GM12878 (cell line): ENCODE measurements around the gene TBXAS1. TPM values are rescaled to one million over a fixed set of nuclear protein-coding genes. Genes with fewer than 3 reads are reported as not detected.

Experiments
- ATAC-seq: fragments of 200-7000 bp; cut with Tn5 transposase; 3 replicates; pipeline ENCODE4 v1.9.1; 2020; ENCODE audit warnings: mild to moderate bottlenecking, moderate library complexity
- BruUV-seq: library from RNA; stranded (reverse); fragments of 400-500 nt; replicated peaks from 2 replicates; lab custom pipeline; 2021; lab: Mats Ljungman, UMichigan
- CTCF ChIA-PET: fragments of 300-600 bp; sonication (Branson Sonifier 250); formaldehyde crosslinking; extraction: SDS; loops from one replicate; lab custom pipeline; 2021; ENCODE audit warnings: inconsistent platforms; lab: Yijun Ruan, JAX
- POLR2A ChIA-PET: fragments of 350-600 bp; formaldehyde crosslinking; extraction: SDS; loops from one replicate; lab custom pipeline; 2021; ENCODE audit warnings: inconsistent platforms; lab: Charles Lee
- RAD21 ChIA-PET: fragments of 300-600 bp; sonication (Branson Sonifier 250); formaldehyde crosslinking; loops from one replicate; lab custom pipeline; 2023; ENCODE audit warnings: antibody characterized with exemption; ENCODE audit not compliant: unreplicated experiment; lab: Charles Lee
- SMC1A ChIA-PET: fragments of 300-600 bp; sonication (Branson Sonifier 250); formaldehyde crosslinking; loops from one replicate; lab custom pipeline; 2023; ENCODE audit not compliant: unreplicated experiment, uncharacterized antibody; lab: Charles Lee
- DNase-seq: peaks from one replicate; pipeline ENCODE4 v3.0.0-alpha.2; 2011; ENCODE audit warnings: low read depth, low spot score
- FAIRE-seq: peaks from 3 replicates; lab custom pipeline; 2011; peaks lifted over from hg19 to GRCh38; lab: Jason Lieb, UNC
- H2AFZ ChIP-seq: 2 replicates; pipeline ENCODE4 v1.6.0; 2011; ENCODE audit warnings: low read depth, low read length, control low read depth; ENCODE audit not compliant: control insufficient read depth
- H3K27ac ChIP-seq: 2 replicates; pipeline ENCODE4 v1.5.1; 2011; ENCODE audit warnings: control low read depth; ENCODE audit not compliant: control insufficient read depth, insufficient read depth
- H3K27me3 ChIP-seq, 2 experiments: replicated peaks in 1 of 2; 2 replicates each; pipeline versions ENCODE4 v1.6.0 to v1.6.1; 2011; ENCODE audit warnings: low read length in 1 of 2; ENCODE audit not compliant: control insufficient read depth in 2 of 2, insufficient read depth in 2 of 2
- H3K36me3 ChIP-seq, 2 experiments: 2 replicates each; pipeline ENCODE4 v1.5.1; 2011; ENCODE audit warnings: low read length in 1 of 2; ENCODE audit not compliant: control insufficient read depth in 2 of 2, insufficient read depth in 2 of 2
- H3K4me1 ChIP-seq: 2 replicates; pipeline ENCODE4 v1.6.1; 2011; ENCODE audit warnings: mild to moderate bottlenecking, low read length, moderate library complexity, mixed read lengths; ENCODE audit not compliant: control insufficient read depth, insufficient read depth
- H3K4me2 ChIP-seq: 2 replicates; pipeline ENCODE4 v1.6.0; 2011; ENCODE audit warnings: control low read depth; ENCODE audit not compliant: control insufficient read depth, insufficient read depth
- H3K4me3 ChIP-seq: fragments of 200-600 bp; sonication (generic); 2 replicates; pipeline ENCODE4 v1.5.1; 2016
- H3K79me2 ChIP-seq: 2 replicates; pipeline ENCODE4 v1.6.0; 2011; ENCODE audit warnings: low read length; ENCODE audit not compliant: control insufficient read depth, insufficient read depth
- H3K9ac ChIP-seq: 2 replicates; pipeline ENCODE4 v1.8.0; 2011; ENCODE audit warnings: low read length, control low read depth, mixed read lengths; ENCODE audit not compliant: control insufficient read depth, insufficient read depth
- H3K9me3 ChIP-seq: replicated peaks from 3 replicates; pipeline ENCODE4 v1.5.1; 2011; ENCODE audit warnings: mild to moderate bottlenecking, low read length; ENCODE audit not compliant: control insufficient read depth, insufficient read depth
- H4K20me1 ChIP-seq: 2 replicates; pipeline ENCODE4 v1.6.0; 2011; ENCODE audit not compliant: control insufficient read depth, insufficient read depth
- BHLHE40 ChIP-seq, 2 experiments: fragments of 450-650 bp in 1 of 2; IDR thresholded peaks; 2 replicates each; pipeline ENCODE4 v1.6.1; 2011 to 2017; ENCODE audit warnings: low read depth in 2 of 2, borderline replicate concordance in 1 of 2, improper control_type of control experiment in 1 of 2, low read length in 1 of 2, mild to moderate bottlenecking in 1 of 2
- CEBPB ChIP-seq, 2 experiments: fragments of 150-350 bp in 1 of 2; IDR thresholded peaks; 2 replicates each; pipeline ENCODE4 v1.6.1; 2012 to 2014; ENCODE audit warnings: low read depth in 2 of 2, low read length in 2 of 2, borderline replicate concordance in 1 of 2, inconsistent platforms in 1 of 2
- JUNB ChIP-seq: IDR thresholded peaks from 2 replicates; pipeline ENCODE4 v1.6.1; 2016; ENCODE audit warnings: antibody characterized with exemption, mild to moderate bottlenecking
- KLF5 ChIP-seq: fragments of 450-650 bp; IDR thresholded peaks from 2 replicates; pipeline ENCODE4 v1.6.1; 2014; ENCODE audit warnings: mild to moderate bottlenecking; ENCODE audit not compliant: partially characterized antibody
- POLR2AphosphoS2 ChIP-seq: IDR thresholded peaks from 2 replicates; pipeline ENCODE4 v1.6.1; 2011; ENCODE audit warnings: low read depth, mild to moderate bottlenecking, low read length, improper control_type of control experiment, moderate library complexity
- REST ChIP-seq: IDR thresholded peaks from 2 replicates; pipeline ENCODE4 v1.6.1; 2012; ENCODE audit warnings: mild to moderate bottlenecking, low read depth, low read length
- ZNF217 ChIP-seq: fragments of 450-650 bp; IDR thresholded peaks from 2 replicates; pipeline ENCODE4 v1.6.1; 2017; ENCODE audit warnings: antibody characterized with exemption, mild to moderate bottlenecking
- whole genome bisulfite sequencing: methylation state at CpG from one replicate; pipeline ENCODE4 v1.1.6; 2016; ENCODE audit warnings: low lambda C conversion rate; ENCODE audit not compliant: insufficient replicate concordance, insufficient coverage; ENCODE audit errors: missing lambda C conversion rate; 5-methylcytosine and 5-hydroxymethylcytosine counted together
- in situ Hi-C: fragments of 300-500 bp; cut with MboI; formaldehyde crosslinking; loops from 9 replicates; pipeline ENCODE4 v1.14.3; 2018; ENCODE audit warnings: mixed read lengths
- intact Hi-C: fragments of 100-400 bp; cut with micrococcal nuclease; formaldehyde crosslinking; loops from one replicate; pipeline ENCODE4 v1.14.2; 2022; ENCODE audit not compliant: unreplicated experiment
- polyA plus RNA-seq, 11 experiments: library from polyadenylated mRNA; depleted of rRNA in 4 of 11; unstranded in 6 of 11; stranded (reverse) in 5 of 11; fragments of >200 nt; fragmentation: Nextera tagmentation in 4 of 11; fragmentation: Illumina TruSeq in 1 of 11; extraction: Ambion mirVana in 4 of 11; extraction: Trizol in 1 of 11; gene quantifications; 1 replicate in 1 of 11; 2 replicates in 10 of 11; pipeline versions ENCODE4 v1.2.1 to v1.2.3, GENCODE V29; 2011 to 2016; ENCODE audit warnings: inconsistent platforms in 2 of 11, missing spikeins in 2 of 11, low read depth in 1 of 11
- total RNA-seq, 4 experiments: library from RNA; depleted of rRNA in 3 of 4; stranded (reverse); fragments of >200 nt in 3 of 4; fragmentation: Illumina TruSeq in 1 of 4; extraction: Trizol in 1 of 4; gene quantifications; 2 replicates each; pipeline versions ENCODE4 v1.2.1 to v1.2.3, GENCODE V29; 2013 to 2021

TBXAS1 gene
- total and polyA plus RNA-seq, 10 of the 15 experiments (the other 5 are each of a cell fraction or from before 2014, with no cell fraction given): 1.5 to 32.7 (median 16.3) TPM

DNA sequence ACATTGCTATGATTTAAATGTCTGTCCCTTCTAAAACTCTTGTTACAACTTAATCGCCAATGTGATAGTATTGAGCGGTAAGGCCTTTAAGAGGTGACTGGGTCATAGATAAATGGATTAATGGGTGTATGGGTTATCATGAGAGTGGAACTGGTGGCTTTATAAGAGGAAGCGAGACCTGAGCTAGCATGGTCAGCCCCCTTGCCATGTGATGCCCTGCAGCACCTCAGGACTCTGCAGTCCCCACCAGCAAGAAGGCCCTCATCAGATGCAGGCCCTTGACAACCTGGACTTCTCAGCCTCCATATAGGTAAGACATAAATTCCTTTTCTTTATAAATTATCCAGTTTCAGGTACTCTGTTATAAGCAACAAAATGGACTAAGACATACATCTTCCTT lies 218.1 kb downstream of the TBXAS1 start:
- SMC1A ChIA-PET: no interaction called here
- Histone ChIP-seq H3K27me3 (no peaks in the 10 kb centered on the region), H4K20me1 (no peaks in the 10 kb centered on the region), H3K9me3 (no peaks in the 10 kb centered on the region), H2AFZ (no peak overlapping the region), H3K9ac (no peak overlapping the region), H3K4me1 (no peaks in the 10 kb centered on the region), H3K79me2 (no peaks in the 10 kb centered on the region), H3K27ac (no peak overlapping the region), H3K36me3 (peaks cover 0 to 2% of the 10 kb centered on the region in 2 experiments; a peak in 1 of 4 replicates), H3K4me2 (no peak overlapping the region), H3K4me3 (no peak overlapping the region)
- ATAC-seq (no peak), DNase-seq (no peak), FAIRE-seq (no peak)
- BruUV-seq: no TSS peak
- RAD21 ChIA-PET: no interaction called here
- intact Hi-C loops (no loop called here), in situ Hi-C loops (no loop called here)
- 95% methylated on average over 3 of the region's 3 CpGs for WGBS
- POLR2A ChIA-PET: no interaction called here
- TF ChIP-seq REST: no peak
- TF ChIP-seq CEBPB (IDR thresholded peaks at IDR 0.05; ENCODE audit: borderline replicate concordance in 1 of 2, low read depth in 2 of 2, low read length in 2 of 2): no peak
- no peak for TF ChIP-seq POLR2AphosphoS2
- no peak for TF ChIP-seq ZNF217
- TF ChIP-seq JUNB: no peak
- TF ChIP-seq BHLHE40 (IDR thresholded peaks at IDR 0.05; ENCODE audit: borderline replicate concordance in 1 of 2, low read depth in 2 of 2, low read length in 1 of 2): no peak
- TF ChIP-seq KLF5: no peak
- TF ChIP-seq, all 136 proteins: peak for 0
- CTCF ChIA-PET: no interaction called here
